HG03378 (cell line): ENCODE data around the gene KCND3.
"Not testable (repeated sequence)": the region's sequence is repeated elsewhere in the genome, so short reads cannot be mapped to it uniquely, and the experiment has no call there.

Experiments used
- ATAC-seq: cut with Tn5 transposase; IDR thresholded peaks from one replicate; pipeline ENCODE4 v1.9.1; 2021; ENCODE audit warnings: mild to moderate bottlenecking, moderate library complexity; ENCODE audit not compliant: unreplicated experiment

The KCND3 gene

DNA sequence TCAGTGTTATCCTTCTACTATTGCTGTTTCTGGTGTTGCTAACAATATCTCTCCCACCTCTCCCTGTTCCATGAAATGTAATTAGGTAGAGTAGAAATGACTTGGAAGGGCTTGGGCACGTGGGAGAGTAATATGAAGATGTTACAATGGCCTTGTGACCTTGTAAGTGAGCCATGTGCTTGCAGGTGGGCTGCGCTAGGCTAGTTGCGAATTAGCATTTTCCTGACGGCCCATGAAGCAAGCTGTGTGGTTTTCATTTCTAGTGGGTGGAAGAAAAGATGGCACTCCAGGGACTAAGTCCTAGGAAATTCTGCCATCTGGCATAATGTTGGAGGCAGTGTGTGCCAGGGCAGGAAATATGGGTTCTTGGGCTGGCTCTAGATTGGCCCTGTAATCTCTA lies 241.5 kb downstream of the KCND3 start:
- no peak for ATAC-seq

DNA sequence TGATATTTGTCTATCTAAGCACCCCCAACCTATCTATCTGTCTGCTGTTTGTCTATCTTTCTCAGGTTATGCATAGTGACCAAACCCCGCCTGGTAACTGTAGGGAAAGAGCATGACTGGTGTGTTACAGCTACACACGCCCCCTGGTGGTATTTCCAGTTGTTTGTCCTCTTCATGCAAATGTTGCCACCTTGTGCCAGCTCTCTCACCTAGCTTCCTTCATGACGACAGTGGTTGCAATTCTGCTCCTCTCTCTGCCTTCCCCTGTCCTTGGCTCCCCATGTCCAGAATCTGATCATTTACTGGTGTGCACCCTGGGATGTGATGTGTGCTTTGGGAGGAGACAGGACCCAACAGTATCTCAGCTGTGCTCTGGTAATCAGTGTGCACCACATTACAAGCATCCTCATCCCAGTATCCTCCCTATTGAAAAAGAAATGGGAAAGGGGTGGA lies 242.2 kb downstream of the KCND3 start:
- ATAC-seq = no peak

DNA sequence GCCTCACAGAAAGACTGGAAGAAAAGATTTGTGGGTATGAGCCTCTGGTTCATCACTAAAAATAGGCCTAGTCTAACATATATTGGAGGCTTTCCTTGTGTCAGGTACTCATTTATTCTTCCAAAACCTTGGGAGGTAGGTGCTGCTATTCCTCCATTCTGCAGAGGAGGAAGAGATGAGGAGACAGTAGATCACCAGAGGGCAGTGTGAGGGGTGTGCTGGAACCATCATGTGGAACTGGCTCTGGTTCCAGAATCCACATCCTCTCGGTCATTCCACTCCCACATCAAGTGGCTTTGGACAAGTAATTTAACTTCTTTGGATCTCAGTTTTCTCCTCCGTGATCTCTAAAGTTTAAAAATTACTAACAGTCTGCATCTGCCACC lies 242.9 kb downstream of the KCND3 start:
- ATAC-seq = no peak

DNA sequence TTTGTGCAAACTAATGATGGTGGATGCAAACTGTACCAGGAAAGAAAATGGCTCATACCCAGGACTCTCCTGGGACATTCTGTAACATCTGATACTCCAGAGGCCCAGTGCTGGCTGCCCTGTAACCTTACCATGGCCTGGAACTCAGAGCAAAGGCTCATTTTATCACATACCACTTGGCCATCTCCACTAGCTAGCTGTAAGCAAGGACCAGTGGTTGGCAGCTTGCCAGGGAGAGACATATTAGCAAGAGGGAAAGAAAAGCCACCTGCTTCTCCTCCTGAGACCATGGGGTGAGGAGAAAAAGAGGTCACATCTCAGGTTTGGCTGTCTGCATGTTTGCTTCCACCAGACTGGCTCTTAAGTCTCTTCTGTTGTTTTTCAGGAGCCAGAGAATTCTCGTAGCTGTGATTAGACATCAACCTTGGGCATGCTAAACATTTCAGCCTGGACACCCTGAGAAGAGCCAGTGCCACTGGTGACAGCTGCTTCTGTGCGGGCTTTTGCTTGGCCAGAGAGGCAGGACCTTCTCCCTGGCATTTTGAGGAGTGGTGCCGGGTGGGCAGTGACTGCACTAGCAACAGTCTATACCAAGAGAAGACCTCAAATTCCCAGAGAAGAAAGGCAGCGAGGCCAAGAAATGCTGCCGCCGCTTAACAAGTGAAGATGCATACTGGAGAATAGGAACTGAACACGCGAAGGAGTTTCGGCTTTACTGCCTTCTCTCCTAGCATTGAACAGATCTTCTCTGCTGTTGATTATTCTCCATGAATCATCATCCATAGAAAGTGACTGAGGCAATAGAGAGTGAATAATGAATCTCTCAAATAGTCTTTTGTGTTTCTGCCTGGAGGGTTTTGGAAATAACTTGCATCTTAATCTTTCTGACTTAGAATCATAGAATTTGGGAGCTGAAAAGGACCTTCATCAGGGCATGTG lies 243.5 kb downstream of the KCND3 start:
- ATAC-seq = no peak

DNA sequence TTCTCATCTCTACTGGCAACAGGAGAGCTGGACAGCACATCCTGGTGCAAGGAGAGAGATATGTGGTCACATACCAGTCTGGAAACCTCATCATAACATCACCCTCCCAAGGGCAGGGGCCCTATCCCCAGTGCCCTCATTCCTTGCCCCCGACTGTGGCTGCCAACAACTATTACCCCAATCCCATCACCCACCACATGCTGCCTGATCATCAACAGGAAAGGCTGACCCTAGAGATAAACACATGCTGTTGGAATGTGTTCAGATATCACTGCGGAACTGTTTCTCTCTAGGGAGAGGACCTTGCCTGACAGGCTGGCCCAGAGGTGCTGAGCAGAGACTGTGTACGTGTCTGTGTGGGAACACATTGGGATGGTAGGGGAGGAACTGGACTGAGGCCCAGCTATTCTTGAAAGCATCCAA lies 245.8 kb downstream of the KCND3 start:
- ATAC-seq = no peak

DNA sequence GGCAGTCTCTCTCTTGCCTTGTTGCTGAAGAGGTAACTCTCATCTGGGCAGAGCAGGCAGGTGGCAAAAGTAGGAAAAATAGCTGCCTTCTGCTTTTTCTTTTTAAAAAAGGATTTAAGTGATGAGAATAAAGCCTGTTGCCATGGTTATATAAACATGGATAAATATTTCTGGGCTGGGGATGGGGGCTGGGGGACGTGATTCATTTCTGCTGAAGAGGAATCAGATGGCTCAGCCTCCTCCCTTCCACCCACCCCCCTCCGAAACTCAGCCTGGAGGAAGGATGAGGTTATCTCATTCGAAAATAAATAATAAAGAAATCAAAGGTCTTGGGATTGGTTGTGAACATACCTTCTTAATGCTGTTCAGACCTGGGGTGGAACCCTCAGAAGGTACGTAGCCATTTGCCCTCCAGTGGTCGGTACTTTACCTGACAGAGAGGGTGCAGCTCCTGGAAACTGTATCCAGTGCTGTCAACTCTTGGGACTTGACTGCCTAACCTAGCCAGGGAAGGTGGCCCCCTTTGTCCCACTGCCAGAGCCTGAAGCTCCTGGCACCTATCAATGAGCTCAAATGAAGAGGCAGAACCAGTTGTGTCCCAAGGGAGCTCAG lies 246.4 kb downstream of the KCND3 start:
- ATAC-seq = no peak

DNA sequence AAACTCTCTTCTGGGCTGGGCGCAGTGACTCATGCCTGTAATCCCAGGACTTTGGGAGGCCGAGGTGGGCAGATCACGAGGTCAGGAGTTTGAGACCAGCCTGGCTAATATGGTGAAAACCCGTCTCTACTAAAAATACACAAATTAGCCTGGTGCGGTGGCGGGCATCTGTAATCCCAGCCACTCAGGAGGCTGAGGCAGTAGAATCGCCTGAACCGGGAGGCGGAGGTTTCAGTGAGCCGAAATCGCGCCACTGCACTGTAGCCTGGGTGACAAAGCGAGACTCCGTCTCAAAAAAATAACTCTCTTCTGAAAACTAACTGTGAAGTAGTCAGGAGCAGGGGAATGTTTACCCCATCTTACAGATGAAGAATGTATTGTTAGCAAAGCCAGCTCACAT lies 247.2 kb downstream of the KCND3 start:
- ATAC-seq = not testable (repeated sequence)

DNA sequence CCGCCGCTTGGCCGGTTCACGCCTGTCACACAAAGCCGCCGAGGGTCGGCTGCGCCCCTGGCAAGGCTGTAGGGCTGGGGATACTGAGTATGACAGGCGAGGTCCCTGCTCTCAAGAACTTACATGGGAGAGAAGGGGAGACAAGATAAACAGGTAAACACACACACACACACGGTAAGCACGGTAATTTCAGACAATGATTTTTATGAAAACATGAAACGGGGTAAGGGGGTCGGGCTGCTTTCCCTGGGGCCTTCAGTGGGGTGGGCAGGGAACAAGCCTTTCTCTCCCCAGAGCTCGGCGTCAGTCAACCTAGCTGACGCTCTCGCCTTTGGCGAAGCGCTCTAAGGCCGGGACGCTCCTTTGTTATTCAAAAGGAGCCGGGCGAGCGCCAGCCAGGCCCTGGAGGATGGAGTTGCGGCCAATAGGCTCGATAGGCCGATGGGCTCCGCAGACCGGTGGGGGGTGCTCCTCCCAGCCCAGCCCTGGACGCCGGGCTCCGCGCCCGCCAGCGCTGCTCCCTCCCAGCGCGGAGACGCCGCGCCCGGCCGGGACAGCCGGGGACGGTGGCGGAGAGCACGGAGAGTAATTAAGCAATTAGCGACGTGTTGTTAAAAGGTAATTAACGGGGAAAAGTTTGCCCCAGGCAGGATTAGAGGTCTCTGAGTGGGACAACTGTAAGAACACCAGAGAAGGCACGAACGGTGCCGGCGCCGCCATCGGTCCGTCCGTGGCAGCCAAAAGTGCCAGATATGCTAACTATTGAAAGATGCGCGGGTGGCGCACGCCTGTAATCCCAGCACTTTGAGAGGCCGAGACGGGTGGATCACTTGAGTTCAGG lies 249.3 kb downstream of the KCND3 start:
- ATAC-seq = no peak

DNA sequence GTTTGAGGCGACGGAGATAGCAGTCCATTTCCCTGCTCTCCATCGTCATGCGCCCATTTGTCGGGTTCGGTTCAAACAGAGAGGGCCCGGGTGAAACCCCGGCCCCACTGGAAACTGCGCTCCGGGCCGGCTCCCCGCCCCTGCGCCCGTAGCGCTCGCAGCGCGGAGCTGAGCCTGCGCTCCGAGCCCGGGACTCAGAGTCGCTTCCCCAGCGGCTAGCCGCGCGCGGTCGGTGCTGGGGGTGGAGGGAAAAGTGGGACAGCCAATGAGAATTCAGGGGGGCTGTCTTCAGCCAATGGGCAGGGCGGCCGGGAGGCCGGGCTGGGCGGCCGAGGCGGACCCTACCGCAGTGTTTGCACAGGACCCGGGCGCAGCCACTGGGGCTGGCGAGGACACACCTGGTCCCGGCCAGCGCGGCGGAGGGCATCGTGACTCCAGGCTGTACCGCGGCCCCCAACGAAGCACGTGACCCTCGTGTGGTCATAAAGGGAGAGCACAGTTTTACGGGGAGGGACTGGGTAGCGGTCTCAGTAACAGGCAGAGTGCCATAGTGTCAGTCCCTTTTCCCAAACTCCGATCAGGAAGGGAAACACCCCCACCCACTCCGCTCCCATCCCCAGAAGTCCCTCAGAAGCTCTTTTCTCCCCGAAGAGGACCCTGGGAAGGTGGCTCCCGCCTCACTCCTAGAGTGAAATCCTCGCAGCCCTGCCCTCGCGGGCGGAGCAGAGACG lies 250.1 kb downstream of the KCND3 start, which contains the start of gene INKA2:
TSS of gene INKA2 (minus strand) at position 202 of the 731 bp plus-strand sequence. CDS start at position 49, 153 bp downstream.
- peak; percentile 58 for ATAC-seq

DNA sequence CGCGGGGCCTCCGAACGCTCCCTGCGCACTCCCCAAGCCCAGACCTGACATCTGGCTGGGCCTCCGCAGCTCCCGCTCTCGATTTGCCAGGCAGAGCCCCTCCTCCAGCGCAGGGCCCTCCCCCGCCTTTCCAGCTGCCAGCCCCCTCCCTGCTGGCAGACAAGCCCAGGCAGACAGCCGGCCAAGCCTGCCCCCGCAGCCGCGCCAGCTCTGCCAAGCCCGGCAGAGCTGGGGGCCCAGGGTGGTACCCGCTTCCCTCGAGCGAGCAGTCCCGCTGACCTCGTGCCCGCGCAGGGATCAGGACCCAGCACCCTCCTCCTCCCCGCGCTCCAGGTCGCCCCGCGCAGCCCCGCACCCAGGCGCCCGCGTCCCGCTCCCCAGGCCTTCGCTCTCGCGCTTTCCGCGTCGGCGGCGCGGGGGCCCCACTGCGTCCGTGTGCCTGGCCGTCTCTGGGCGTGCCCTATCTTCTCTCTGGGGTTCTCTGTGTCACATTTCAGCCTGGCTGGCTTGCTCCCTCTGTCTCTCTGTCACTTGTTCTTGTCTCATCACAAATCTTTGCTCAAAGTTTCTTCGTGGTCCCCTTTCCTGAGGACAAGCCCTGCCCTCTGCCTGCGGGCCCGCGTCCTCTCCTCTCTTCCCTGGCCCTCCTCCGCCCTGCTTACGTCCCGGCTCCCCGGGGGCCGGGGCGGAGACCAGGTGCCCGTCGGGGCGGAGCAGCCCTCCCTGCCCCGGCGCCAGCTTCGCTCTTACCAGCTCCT lies 250.9 kb downstream of the KCND3 start:
- peak; percentile 35 for ATAC-seq

DNA sequence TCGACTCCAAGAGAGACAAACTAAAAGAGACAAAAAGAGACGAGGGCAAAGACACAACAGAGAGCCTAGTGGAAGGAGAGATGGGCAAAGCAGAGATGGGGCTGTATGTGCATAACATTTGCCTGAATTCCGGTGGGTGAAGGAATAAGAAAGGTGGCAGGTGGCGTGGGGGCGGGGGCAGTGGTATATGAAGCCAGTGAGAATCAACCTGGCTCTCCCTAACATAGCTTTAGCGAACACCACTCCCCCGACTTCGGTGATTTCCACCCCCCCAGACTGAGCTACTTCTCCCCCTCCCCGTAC lies 251.4 kb downstream of the KCND3 start:
- no peak for ATAC-seq

DNA sequence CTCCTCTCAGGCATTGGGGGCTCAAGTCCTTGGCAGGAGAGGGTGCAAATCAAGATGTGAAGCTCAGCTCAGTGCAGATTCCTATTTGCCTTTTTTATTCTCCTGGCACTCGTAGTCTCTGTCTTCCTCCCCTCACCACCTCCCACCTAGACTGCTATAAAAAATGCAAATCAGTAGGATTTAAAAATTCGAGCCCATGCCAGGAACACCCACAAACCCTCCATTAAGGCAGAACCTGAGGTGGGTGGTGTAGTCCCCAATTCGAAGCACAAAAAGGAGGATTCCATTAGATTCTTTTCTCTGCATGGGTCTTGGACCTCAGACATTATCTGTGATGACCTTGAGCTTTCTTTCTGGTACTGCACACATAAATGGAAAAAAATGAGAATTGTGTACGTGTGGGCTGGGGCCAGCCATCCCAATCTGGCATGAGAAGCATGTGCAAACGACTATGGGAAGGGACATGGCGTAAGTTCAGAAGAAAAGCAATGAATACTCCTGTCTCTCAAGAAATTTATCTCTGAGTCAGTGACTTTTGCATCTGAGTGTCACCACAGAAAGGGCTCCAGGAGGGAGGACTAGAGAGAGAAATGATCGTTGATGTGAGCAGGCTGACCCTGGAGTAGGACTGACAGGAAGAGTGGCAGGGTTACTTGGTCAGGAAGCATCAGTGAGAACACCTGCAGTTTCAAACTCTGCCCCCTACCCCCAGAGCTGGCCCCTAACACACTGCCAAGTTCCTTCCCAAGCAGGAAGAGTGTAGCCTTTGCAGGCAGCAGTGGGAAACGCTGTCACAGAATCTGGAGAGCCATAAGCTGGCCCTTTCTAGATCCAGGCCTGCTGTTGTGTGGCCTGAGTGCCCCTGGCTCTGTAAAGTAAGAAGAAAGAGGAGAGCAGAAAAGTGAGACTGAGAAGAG lies 252.0 kb downstream of the KCND3 start:
- ATAC-seq = no peak

DNA sequence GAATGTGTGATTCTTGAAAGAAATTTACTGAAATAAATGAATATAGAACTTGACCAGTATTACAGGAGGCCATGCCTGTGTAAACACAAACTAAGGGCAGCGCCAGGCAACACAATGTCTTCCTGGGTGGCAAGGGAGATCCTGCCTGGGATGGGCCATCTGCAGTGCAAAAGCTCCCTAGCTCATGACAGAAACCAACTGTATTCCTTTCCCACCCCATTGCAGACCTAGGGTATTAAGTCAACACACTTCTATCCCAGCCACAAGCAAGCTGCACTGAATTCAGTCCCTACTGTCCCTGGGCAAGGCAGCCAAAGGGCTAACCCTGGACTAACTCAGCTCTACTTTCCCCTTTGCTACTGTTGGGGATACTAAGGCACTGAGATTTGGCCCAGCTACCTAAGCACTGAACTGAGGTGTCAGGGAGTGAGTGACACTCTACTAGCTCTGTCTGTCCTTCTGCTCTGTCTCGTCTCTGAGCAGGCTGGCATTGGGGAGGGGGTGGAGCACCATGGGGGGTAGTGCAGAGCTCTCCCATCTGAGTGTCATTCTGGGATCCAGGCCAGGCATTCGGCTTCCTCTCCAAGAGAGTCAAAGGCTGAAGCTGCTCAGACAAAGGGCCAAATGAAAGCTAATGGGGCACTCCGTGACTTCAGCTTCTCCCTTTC lies 252.8 kb downstream of the KCND3 start:
- no peak for ATAC-seq

DNA sequence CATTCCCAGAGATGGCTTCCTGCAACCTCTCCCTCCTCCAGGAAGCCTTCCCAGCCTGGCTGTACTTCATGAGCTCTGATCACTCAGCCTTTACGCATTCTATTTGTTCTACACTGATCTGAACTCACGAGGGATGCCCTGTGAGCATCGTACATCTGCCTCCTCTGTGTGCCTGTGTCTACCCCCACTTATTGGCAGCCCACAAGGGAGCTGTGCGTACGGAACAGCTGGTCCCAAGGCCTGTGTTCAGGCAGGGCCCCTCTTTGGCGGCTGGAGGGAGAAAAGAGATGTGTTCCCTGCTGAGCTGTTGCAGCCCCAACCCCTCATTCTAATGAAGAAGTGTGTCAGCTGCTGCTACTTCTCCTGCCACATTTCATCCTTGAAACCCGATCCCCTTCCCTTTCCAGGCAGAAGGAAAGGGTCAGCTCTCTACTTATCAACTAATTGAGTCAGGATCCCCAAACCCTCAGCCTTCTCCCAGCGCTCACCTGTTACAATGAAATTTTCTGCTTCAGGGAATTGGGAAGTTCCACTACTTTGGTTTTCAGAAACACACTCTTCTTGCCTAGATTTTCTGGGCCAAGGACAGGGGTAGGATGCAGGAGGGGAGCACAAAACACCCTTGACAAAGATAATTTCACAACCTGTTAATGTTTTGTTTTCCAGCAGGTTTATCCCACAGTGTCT lies 253.5 kb downstream of the KCND3 start:
- ATAC-seq = no peak

DNA sequence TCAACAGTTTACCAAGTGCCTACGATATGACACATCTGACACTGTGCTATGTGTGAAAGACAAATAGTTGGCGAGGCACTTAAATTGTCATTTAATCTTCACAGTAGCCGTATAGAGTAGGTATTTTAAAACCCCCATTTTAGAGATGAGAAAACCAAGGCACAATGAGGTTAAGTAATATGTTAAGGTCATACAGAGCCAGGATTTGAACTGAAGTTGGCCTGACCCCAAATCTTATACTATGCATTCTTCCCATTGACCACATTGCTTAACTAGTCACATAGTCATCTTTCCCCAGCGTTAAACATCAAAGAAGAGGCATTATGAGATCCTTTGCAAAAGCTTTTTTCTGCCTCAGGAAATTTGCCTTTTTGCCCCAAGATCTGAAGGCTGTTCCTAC lies 254.1 kb downstream of the KCND3 start:
- ATAC-seq = no peak

DNA sequence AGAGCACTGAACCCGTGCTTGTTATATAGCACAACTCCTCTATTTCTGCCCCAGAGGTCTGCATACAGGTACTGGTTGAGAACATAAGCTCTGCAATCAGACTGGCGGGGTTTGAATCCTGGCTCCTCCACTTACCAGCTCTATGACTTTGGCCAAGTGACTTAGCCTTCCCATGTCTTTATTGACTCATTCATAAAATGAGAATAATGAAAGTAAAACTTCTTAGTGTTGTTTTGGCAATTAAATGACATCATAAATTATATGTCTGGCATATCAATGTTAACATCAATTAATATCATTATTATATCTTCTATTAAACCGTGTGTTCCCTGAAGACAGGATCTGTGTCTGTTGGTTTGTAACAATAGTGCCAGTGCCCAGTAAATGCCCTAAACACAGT lies 254.6 kb downstream of the KCND3 start:
- ATAC-seq = no peak

DNA sequence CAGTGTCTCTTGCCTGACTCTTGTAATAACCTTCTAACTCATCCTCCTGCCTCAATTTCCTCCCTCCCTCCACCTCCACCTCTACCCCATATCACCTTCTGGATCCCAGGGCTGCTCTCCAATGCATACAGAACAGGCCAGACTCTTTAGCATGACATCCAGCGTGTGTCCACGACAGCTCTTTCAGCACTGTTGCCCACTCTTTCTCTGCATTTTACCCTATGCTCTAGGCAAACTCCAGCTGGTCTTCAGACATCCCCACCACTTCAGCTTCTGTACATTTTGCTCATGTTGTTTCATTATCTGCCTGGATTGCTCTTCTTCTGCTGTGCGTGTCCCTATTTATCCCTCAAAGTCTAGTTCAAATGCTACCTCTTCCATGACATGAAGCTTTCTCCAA lies 255.0 kb downstream of the KCND3 start:
- ATAC-seq = no peak

DNA sequence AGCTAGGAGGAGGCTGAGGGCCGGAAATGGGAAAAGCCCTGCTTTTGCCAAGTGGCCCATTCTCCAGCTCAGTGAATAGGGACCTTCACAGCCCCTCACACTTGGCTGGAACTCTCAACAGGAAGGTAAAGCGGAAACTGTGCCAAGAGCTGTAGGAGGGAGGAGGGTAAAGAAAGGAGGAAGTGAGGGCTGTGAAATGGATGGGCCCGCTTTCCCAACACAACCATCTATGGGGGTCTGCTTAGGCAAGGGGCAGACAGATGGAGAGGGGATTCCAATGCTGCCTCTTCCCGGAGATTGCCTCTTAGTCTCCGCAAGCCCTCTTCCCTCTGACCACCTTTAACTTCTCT lies 255.5 kb downstream of the KCND3 start:
- ATAC-seq = no peak
